T-helper 17 cell (primary cell): Measurements from ENCODE around the gene ETS1. TPM values are rescaled to one million over a fixed set of nuclear protein-coding genes. Genes with fewer than 3 reads are reported as not detected.

Experiments
- ATAC-seq: fragments of 150-1000 bp; cut with Tn5 transposase; 2 replicates; pipeline ENCODE4 v1.10.0; 2021; ENCODE audit warnings: mild to moderate bottlenecking, moderate library complexity
- DNase-seq, 3 donors: peaks; one replicate each; pipeline versions ENCODE4 v3.0.0 to v3.0.0-alpha.2; 2020 to 2021
- H3K9me3 ChIP-seq: one replicate; pipeline ENCODE4 v1.7.0; 2013; ENCODE audit warnings: low read length, mild to moderate bottlenecking; ENCODE audit not compliant: control insufficient read depth, poor library complexity, severe bottlenecking
- H3K27ac Mint-ChIP-seq: one replicate; pipeline ENCODE4 v1.8.0; 2022; ENCODE audit warnings: mild to moderate bottlenecking, moderate library complexity, mixed read lengths
- H3K27me3 Mint-ChIP-seq: one replicate; pipeline ENCODE4 v1.8.0; 2022; ENCODE audit warnings: mixed read lengths
- H3K36me3 Mint-ChIP-seq: one replicate; pipeline ENCODE4 v1.8.0; 2022; ENCODE audit warnings: low read depth, mixed read lengths
- H3K4me1 Mint-ChIP-seq: one replicate; pipeline ENCODE4 v1.8.0; 2022; ENCODE audit warnings: mild to moderate bottlenecking, mixed read lengths
- H3K4me3 Mint-ChIP-seq: one replicate; pipeline ENCODE4 v1.8.0; 2022; ENCODE audit warnings: mild to moderate bottlenecking, moderate library complexity, mixed read lengths
- total RNA-seq, 4 donors: library from RNA in 2 of 4; stranded (reverse) in 2 of 4; gene quantifications; one replicate each; pipeline ENCODE4 v1.2.3 and lab custom pipeline; 2022 to 2026

ETS1 gene
- total RNA-seq, 2 donors from 2014 or later = 670 to 745 TPM

DNA sequence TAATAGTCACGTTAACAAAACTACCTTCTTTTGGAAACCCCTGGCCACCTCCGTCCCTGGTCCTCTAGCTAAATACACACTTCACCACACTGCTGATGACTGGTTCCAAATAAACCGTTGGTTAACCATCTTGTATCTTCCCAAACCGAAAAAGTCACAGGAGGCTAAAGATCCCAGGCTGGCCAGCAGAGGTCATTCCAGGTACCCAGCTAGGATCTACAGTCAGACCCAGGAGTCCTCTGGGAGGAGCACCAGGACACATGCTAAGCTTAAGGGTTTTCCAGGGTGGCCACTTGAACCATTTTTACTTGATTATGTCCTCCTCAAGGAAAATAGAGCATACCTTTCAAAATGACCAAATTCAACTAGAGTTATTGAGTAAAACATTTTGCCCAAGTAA lies 103.2 kb downstream of the ETS1 start:
- peaks cover 36% of the 10 kb centered on the region for H3K36me3 Mint-ChIP-seq
- no peak for ATAC-seq

DNA sequence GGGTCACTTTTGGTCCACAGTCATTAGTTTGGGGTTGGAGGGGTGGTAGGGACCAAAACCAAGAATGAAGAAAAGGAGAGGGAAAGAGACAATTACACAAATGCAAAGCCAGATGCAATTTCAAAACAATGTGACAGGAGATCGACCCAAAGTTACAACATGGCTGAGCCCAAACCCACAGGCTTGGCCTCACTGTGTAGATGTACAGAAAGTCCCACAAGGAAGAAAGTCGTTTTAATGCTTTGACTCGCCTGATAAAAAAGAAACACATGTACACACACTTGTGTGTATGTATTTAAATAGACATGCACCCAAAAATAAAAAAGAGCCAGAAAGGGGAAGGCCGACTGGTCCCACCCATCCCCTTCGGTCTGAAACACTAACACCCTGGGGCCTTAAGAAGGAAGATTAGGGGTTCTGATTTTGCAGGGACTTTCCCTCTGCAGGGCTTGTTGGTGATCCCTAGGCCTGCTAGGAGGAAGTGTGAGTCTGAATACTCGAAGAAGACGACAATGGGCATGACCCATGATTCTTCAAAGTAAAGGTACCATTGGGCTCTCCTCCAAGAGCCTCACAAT lies 104.1 kb downstream of the ETS1 start:
- Mint-ChIP-seq H3K4me3 (peak overlapping the region; percentile 89), H3K4me1 (peaks cover 85% of the 10 kb centered on the region), H3K36me3 (peaks cover 34% of the 10 kb centered on the region), H3K27ac (peak overlapping the region; percentile 100), H3K27me3 (no peaks in the 10 kb centered on the region)
- H3K9me3 ChIP-seq = no peaks in the 10 kb centered on the region
- ATAC-seq (peak; percentile 68), DNase-seq (no peak)

More for the DNA sequence above, 103.2 kb downstream of the ETS1 start:
- no peak for DNase-seq
- Mint-ChIP-seq H3K4me3 (peak overlapping the region; percentile 89), H3K4me1 (peaks cover 84% of the 10 kb centered on the region), H3K27me3 (no peaks in the 10 kb centered on the region), H3K27ac (peak overlapping the region; percentile 100)
- H3K9me3 ChIP-seq = no peaks in the 10 kb centered on the region

DNA sequence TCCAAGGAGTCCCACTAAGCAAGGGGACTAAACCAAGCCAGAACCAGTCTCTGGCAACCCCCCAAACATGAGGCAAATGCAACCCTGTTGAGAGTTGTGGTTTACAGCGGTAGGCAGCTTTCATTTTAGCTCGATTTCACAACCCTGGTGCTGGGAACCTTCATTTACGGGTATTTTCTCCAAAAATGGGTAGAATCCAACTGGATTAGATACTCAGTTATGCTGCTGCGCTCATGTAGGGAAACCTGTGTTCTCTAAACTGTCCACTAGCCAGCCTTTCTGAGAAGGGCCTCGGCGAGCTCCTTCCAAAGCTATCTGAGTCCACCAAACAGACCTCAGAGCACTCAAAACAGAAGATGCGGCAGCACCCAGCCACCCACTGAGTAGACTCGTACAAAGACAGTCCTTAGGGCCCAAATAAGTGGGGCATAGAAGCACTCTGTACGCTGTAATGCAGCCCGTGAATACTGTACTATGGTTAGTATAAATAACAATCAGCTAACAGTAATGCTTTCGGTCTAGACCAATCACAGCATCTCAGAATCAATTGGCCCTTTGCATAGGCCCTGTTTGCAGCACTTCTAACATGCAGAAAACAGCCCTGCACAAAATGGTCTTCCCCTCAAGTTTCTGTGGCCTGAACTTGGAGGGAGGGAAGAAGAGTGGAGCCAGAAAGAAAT lies 104.7 kb downstream of the ETS1 start:
- Mint-ChIP-seq H3K27ac (peak overlapping the region; percentile 100), H3K4me1 (peaks cover 86% of the 10 kb centered on the region), H3K27me3 (no peaks in the 10 kb centered on the region), H3K36me3 (peaks cover 36% of the 10 kb centered on the region), H3K4me3 (peak overlapping the region; percentile 89)
- no peaks in the 10 kb centered on the region for H3K9me3 ChIP-seq
- ATAC-seq (peak; percentile 74), DNase-seq (peak in 1 of 3 donors; percentile 50)

GRCh38 chr11:128482092-128482491 lies 105.3 kb downstream of the ETS1 start:
- ATAC-seq (peak; percentile 2), DNase-seq (no peak)
- Mint-ChIP-seq H3K4me1 (peaks cover 89% of the 10 kb centered on the region), H3K27ac (peak overlapping the region; percentile 100), H3K4me3 (peak overlapping the region; percentile 89), H3K27me3 (no peaks in the 10 kb centered on the region), H3K36me3 (peaks cover 36% of the 10 kb centered on the region)
- no peaks in the 10 kb centered on the region for H3K9me3 ChIP-seq

- Mint-ChIP-seq H3K36me3 (peaks cover 39% of the 10 kb centered on the region), H3K4me1 (peaks cover 89% of the 10 kb centered on the region), H3K27me3 (no peaks in the 10 kb centered on the region), H3K27ac (peak overlapping the region; percentile 100), H3K4me3 (peak overlapping the region; percentile 89)
- DNase-seq (no peak), ATAC-seq (no peak)
- no peaks in the 10 kb centered on the region for H3K9me3 ChIP-seq
Observed at GRCh38 chr11:128481135-128481534, 106.2 kb downstream of the ETS1 start.

DNA sequence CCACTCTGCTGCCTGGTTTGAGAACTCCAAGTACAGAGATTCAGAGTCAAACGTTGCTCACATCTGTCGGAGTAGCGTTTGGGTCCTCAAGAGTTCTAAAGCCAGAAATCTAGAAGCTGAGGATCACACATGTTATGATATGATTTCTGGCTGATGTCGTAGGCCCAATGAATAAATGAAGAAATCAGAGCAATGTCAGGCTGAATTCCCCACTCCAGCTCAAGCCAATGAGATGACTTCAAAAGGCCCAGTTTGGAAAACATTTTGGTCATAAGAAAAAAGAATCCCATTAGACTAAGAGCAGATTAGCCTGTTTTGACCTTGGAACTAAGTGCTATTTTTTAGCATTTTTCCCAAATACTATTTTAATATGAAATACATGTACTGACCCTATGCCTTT lies 106.7 kb downstream of the ETS1 start:
- ATAC-seq = no peak
- H3K4me1 Mint-ChIP-seq = peaks cover 89% of the 10 kb centered on the region
- peak overlapping the region; percentile 89 for H3K4me3 Mint-ChIP-seq
- peak overlapping the region; percentile 100 for H3K27ac Mint-ChIP-seq
- peaks cover 36% of the 10 kb centered on the region for H3K36me3 Mint-ChIP-seq
- H3K27me3 Mint-ChIP-seq = no peaks in the 10 kb centered on the region
- no peaks in the 10 kb centered on the region for H3K9me3 ChIP-seq
- no peak for DNase-seq

DNA sequence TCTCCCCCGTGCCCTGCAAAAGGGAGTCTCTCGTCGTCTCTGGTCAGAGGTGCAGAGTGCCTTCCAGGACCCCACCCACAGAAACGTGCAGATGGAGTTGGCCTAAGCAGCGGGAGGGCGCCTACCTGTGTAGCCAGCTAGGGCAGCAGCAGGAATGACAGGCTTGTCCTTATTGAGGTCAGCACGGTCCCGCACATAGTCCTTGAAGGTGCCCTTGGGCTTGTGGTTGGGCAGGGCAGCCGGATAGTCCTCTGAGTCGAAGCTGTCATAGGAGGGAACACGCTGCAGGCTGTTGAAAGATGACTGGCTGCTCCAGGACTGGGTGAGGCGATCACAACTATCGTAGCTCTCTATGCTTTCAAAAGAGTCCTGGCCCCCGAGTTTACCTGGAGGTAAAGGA lies 107.3 kb downstream of the ETS1 start:
- no peaks in the 10 kb centered on the region for H3K27me3 Mint-ChIP-seq
- peak overlapping the region; percentile 100 for H3K27ac Mint-ChIP-seq
- ATAC-seq = no peak
- H3K4me3 Mint-ChIP-seq = peak overlapping the region; percentile 89
- peaks cover 34% of the 10 kb centered on the region for H3K36me3 Mint-ChIP-seq
- no peak for DNase-seq
- peaks cover 87% of the 10 kb centered on the region for H3K4me1 Mint-ChIP-seq
- H3K9me3 ChIP-seq = no peaks in the 10 kb centered on the region

- no peaks in the 10 kb centered on the region for H3K9me3 ChIP-seq
- peak overlapping the region; percentile 89 for H3K4me3 Mint-ChIP-seq
- no peaks in the 10 kb centered on the region for H3K27me3 Mint-ChIP-seq
- DNase-seq = no peak
- peak overlapping the region; percentile 100 for H3K27ac Mint-ChIP-seq
- H3K36me3 Mint-ChIP-seq = peaks cover 35% of the 10 kb centered on the region
- ATAC-seq = no peak
- peaks cover 88% of the 10 kb centered on the region for H3K4me1 Mint-ChIP-seq
Observed at GRCh38 chr11:128479144-128479543, 108.2 kb downstream of the ETS1 start.

DNA sequence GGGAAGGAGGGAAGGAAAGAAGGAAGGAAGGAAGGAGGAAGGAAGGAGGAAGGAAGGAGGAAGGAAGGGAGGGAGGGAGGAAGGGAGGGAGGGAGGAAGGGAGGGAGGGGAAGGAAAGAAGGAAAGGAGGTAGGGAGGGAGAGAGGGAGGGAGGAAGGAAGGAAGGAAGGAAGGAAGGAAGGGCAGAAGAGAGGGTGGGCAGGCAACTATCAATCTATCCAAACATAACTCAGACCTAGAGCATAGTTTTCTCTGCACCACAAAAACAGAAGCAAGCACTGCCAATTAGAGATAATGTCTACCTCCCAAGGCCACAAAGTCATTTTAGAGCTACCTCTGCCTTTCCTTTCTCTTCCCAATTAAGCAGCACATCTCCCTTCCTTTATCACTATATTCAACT lies 109.1 kb downstream of the ETS1 start:
- no peaks in the 10 kb centered on the region for H3K9me3 ChIP-seq
- Mint-ChIP-seq H3K4me1 (peaks cover 87% of the 10 kb centered on the region), H3K36me3 (peaks cover 33% of the 10 kb centered on the region), H3K27ac (peak overlapping the region; percentile 100), H3K27me3 (no peaks in the 10 kb centered on the region), H3K4me3 (peak overlapping the region; percentile 89)
- ATAC-seq (no peak), DNase-seq (no peak)

DNA sequence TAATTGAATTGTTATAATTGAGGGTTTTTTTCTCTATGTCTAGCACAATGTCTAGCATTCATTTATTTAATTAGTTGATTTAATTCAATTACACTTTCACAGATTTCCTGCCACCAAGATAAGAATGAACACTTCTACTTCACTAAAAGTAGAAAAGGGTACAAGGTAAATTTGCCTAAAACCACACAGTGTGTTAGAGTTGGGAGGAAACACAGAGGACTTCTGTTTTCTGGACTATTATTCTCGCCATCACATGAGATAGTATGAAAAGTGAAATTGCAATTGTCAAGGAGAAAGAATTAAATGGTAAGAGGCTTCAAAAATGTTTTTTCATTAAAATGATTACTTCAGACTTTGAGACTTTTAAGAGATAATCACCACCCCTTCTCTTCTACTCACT lies 109.5 kb downstream of the ETS1 start:
- no peak for DNase-seq
- Mint-ChIP-seq H3K27me3 (no peaks in the 10 kb centered on the region), H3K36me3 (peaks cover 29% of the 10 kb centered on the region), H3K27ac (peak overlapping the region; percentile 100), H3K4me3 (peak overlapping the region; percentile 89), H3K4me1 (peaks cover 84% of the 10 kb centered on the region)
- H3K9me3 ChIP-seq = no peaks in the 10 kb centered on the region
- ATAC-seq = no peak

- ATAC-seq = peak; percentile 4
- Mint-ChIP-seq H3K4me3 (peak overlapping the region; percentile 89), H3K27ac (peak overlapping the region; percentile 100), H3K36me3 (peaks cover 35% of the 10 kb centered on the region), H3K27me3 (no peaks in the 10 kb centered on the region), H3K4me1 (peaks cover 85% of the 10 kb centered on the region)
- no peaks in the 10 kb centered on the region for H3K9me3 ChIP-seq
- DNase-seq = no peak
Observed at GRCh38 chr11:128477278-128477677, 110.1 kb downstream of the ETS1 start.

- H3K27ac Mint-ChIP-seq = peak overlapping the region; percentile 100
- H3K4me1 Mint-ChIP-seq = peaks cover 85% of the 10 kb centered on the region
- no peaks in the 10 kb centered on the region for H3K9me3 ChIP-seq
- ATAC-seq = peak; percentile 82
- peak in 2 of 3 donors; percentile 60 to 69 for DNase-seq
- H3K4me3 Mint-ChIP-seq = peak overlapping the region; percentile 89
- H3K27me3 Mint-ChIP-seq = no peaks in the 10 kb centered on the region
- peaks cover 37% of the 10 kb centered on the region for H3K36me3 Mint-ChIP-seq
Observed at GRCh38 chr11:128476729-128477128, 110.6 kb downstream of the ETS1 start.

DNA sequence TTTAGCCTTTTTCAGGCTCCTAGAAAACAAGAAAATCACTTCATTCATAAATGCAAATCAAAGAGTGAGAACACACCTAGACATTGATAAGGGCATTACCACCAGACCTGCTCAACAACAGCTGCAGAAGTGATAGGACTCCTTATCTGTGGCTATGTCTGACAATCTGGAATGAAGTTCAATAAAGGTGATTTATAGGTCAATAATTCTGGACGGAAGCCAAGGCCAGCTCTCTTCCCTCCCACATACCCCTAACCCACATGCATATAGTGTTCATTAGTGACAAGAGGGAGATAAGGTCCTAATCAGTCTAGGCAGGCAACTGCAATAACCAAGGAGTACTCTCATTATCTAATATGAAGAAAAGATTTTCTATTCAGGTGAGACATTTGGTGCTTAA lies 111.3 kb downstream of the ETS1 start:
- H3K36me3 Mint-ChIP-seq = peaks cover 41% of the 10 kb centered on the region

More for the DNA sequence above, 111.3 kb downstream of the ETS1 start:
- H3K27me3 Mint-ChIP-seq = no peaks in the 10 kb centered on the region
- peak overlapping the region; percentile 100 for H3K27ac Mint-ChIP-seq
- peak overlapping the region; percentile 89 for H3K4me3 Mint-ChIP-seq
- no peaks in the 10 kb centered on the region for H3K9me3 ChIP-seq
- DNase-seq (no peak), ATAC-seq (no peak)
- peaks cover 88% of the 10 kb centered on the region for H3K4me1 Mint-ChIP-seq
